D721Med (cell line): Measurements from ENCODE around the gene YBX2.
A peak's percentile ranks its signal among the peaks of the same experiment; 100 is the strongest.

ENCODE experiments used
- DNase-seq: peaks from one replicate; pipeline ENCODE4 v3.0.0; 2011; ENCODE audit warnings: low spot score; ENCODE audit not compliant: insufficient read length
- FAIRE-seq: peaks from 2 replicates; lab custom pipeline; 2011; peaks lifted over from hg19 to GRCh38; lab: Jason Lieb, UNC
- CTCF ChIP-seq: IDR thresholded peaks from 2 replicates; pipeline ENCODE4 v1.5.1; 2012; ENCODE audit warnings: mild to moderate bottlenecking, control low read depth; ENCODE audit not compliant: insufficient read depth; ENCODE audit errors: missing control alignments

The YBX2 gene

GRCh38 chr17:7243453-7243729, 51.0 kb downstream of the YBX2 start:
- DNase-seq, result no peak
- no peak for TF ChIP-seq CTCF
- no peak for FAIRE-seq

GRCh38 chr17:7242717-7243452, 51.6 kb downstream of the YBX2 start:
- no peak for FAIRE-seq
- no peak for TF ChIP-seq CTCF

GRCh38 chr17:7241783-7242716, 52.4 kb downstream of the YBX2 start, which contains the start of gene GABARAP:
Gene GABARAP, minus strand, starts transcription at chr17:7242449. Its CDS starts 119 bp downstream, at chr17:7242330.
- DNase-seq (no peak), FAIRE-seq (no peak)
- TF ChIP-seq CTCF, result no peak

More at GRCh38 chr17:7242717-7243452, 51.6 kb downstream of the YBX2 start:
- DNase-seq, result peak; percentile 90

GRCh38 chr17:7241090-7241733, 53.2 kb downstream of the YBX2 start:
- FAIRE-seq, result no peak

GRCh38 chr17:7240375-7240774, 54.1 kb downstream of the YBX2 start:
- FAIRE-seq (no peak), DNase-seq (no peak)
- TF ChIP-seq CTCF, result no peak

More at GRCh38 chr17:7241090-7241733, 53.2 kb downstream of the YBX2 start:
- no peak for DNase-seq
- TF ChIP-seq CTCF, result no peak

- DNase-seq, result peak; percentile 90
- FAIRE-seq, result no peak
- no peak for TF ChIP-seq CTCF
Observed at GRCh38 chr17:7239091-7240027, 55.1 kb downstream of the YBX2 start, which contains the start of gene PHF23. Gene PHF23, minus strand, starts transcription at chr17:7239457. Its CDS starts 178 bp downstream, at chr17:7239279.
